GM19468 (cell line): Measurements from ENCODE around the gene ADGRB2.

Source experiments
- ATAC-seq: cut with Tn5 transposase; IDR thresholded peaks from one replicate; pipeline ENCODE4 v1.9.1; 2021; ENCODE audit warnings: mild to moderate bottlenecking, moderate library complexity, moderate number of reproducible peaks; ENCODE audit not compliant: unreplicated experiment; ENCODE audit errors: extremely low read depth

The ADGRB2 gene

DNA sequence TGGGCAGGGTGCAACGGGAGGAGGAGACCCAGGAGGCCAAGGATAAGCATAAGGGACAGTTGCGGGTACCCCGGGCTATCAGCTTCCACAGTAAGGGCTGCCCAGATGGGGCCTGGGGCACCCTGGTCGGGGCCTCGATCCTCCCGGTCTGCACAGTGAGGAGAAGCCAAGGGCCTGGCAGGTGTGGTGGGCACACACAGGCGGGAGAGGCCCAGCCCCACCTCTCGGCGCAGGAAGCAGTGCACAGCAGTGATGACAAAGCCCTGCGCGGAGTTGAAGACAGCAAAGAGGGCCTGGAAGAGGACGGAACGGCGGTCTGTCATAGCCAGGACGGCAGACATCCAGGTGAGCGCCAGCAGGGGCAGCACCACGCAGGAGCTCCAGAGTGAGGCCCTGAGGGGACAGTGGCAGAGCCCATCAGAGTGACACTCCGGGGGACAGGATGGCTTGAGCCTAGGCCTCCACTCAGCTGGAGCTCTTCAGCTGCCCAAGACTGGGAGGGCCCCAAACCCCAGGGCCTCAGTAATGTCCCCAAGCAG lies 31.3 kb downstream of the ADGRB2 start:
- no peak for ATAC-seq

DNA sequence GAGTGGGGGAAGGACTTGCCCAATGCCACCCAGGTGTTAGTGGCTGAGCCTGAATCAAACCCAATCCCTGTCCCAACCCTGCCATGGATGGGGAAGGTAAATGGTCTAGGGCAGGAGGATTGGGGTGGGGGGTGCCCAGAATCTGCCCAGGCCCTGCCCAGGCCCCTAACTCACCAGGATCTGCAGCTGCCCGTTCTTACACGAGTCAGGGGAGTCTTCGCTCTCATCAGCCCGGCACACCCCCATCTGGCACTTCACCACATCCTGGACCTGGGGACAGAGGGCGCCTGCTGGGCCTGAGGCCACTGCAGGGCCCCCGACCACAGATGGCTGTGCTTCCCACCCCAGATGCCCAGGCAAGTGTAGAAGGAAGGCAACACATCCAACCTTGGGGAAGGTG lies 31.8 kb downstream of the ADGRB2 start:
- ATAC-seq = no peak

DNA sequence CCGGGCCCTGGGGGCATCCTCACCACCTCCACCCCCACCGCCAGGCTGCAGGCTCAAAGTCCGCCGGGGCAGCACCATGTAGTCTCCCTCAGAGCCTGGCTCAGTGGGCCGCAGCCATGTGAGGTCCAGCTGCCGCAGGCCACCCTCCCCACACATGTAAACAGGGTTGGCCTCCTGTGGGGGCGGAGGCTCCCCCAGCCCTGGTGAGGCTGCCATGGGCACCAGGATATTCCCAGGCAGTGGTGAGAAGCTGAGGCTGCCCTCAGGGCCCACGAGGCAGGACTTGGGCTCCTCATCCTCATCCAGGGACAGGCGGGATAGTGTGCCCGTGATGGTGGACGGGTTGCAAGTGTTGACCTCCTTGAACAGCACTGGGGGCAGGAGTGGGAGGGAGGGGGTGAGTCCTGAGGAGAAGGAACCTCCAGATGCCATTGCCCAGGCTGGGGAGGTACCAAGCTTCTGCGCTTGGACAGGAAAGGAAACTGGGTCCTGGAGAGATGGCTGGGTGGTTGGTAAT lies 33.0 kb downstream of the ADGRB2 start:
- no peak for ATAC-seq

DNA sequence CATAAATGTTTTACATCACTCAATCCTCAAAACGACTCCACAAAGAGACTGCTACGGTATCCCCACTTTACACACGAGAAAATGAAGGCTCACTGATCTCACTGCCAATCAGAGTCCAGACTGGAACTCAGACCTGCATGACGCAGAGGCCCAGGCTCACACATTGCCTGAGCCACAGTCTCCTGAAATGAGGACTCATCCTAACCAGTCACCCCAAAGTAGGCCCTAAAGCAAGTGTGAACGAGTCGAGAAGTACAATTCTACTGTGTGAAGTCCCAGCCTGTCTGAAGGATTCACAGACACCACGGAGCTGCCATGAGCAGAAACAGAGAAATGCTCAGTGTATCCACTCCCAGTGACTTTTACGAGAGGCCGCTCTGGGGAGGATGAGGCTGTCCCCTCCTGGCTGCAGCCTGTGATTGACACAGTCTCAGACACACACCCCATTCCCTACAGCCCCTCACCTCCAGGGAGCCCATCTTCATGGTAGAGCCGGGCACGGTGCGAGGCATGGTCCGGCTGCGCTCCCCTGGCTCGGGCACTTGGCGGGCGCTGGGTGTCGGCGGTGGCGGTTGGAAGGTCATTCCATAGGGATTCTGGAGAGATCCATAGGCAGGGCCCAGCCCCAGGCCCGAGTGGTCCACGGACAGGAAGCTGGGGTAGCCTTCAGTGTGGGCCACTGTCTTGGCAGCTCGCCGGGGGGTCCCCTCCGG lies 33.6 kb downstream of the ADGRB2 start:
- no peak for ATAC-seq

DNA sequence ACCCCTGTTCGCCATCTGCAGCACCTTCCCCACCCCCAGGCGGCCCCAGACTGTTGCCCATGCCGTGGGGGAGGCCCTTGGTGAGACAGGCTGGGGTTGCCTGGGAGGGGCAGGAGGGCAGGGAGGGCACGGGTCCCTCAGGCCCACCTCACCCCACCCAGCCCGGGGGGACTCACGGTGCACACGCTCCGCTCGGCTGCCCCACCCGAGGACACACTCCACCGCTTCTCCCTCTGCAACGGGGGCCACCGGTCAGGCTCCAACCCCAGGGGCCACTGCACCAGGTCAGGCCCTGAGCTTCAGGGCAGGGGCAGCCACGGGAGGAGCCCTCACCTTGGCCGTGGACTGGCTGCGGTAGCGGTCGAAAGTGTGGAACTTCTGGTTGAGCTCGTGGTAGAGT lies 36.3 kb downstream of the ADGRB2 start:
- ATAC-seq = no peak

GRCh38 chr1:31727195-31727594 lies 36.9 kb downstream of the ADGRB2 start:
- ATAC-seq = no peak

DNA sequence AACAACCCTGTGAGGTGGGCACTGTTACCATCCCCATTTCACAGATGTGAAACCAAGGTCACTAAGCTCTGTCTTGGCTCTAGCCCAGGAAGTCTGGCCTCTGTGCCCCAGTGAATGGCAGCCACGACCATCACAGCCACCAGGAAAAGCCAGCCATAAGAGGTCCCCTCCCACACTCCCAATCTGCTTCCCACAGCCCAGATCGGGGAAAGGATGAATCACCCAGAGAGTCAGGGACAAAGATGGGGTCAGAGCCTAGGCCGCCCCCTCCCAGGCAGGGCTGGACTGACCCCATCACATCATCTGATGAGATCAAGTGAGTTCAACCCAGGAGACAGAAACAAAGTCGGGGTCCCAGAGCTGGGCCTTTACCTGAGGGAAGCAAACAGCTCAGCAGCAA lies 37.4 kb downstream of the ADGRB2 start:
- ATAC-seq = no peak

DNA sequence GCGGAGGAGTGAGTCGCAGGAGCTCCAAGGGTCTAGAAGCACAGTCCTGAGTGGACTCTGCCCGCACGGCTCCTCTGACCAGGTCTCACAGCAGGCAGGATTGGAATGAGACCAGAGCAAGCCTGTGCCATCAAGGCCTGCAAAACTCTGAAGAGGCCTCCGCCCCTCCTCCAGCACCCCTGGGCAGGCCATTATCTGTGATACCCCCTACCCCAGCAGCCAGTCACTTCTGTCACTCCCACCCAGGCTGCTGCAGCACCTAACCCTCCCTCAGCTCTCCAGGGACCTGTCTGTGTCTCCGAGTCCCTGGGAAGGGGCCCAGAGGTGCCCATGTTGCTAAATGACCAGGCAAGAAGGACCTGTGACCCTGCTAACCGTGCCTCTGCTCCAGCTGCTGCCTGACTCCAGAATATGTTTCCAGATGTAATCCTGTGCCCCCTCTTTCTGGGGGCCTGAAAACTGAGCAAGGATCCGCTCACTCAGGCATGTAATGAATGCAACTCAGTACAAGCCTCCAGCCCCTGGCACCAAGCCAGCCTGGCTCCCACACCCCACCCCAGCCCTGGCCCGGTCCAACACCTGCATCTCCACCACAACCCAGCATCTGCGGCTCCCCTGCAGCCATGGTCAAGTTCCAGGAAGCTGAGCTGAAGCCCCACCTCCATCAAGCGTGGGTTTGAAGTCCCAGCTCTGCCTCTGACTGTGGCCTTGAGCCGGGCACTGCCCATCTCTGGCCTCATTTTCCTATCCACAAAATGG lies 38.2 kb downstream of the ADGRB2 start:
- ATAC-seq = no peak

DNA sequence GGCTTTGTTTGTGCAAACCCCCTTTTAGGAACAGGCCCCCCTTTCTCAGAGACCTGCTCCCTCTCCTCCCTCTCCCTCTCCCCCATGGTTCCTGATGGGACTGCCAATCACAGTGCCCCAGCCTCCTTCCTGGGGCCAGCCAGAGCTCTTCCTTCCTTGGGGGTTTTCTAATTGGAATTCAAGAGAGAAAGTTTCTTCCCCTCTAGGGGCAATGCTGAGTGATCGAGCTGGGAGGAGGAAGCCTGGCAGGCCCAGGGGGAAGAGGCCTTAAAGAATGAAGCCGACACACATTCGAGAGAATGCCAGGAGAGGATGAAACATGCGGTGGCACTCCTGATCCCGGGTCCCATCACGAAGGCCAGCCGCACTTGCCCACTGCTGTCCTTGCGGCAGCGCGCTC lies 39.0 kb downstream of the ADGRB2 start:
- no peak for ATAC-seq

DNA sequence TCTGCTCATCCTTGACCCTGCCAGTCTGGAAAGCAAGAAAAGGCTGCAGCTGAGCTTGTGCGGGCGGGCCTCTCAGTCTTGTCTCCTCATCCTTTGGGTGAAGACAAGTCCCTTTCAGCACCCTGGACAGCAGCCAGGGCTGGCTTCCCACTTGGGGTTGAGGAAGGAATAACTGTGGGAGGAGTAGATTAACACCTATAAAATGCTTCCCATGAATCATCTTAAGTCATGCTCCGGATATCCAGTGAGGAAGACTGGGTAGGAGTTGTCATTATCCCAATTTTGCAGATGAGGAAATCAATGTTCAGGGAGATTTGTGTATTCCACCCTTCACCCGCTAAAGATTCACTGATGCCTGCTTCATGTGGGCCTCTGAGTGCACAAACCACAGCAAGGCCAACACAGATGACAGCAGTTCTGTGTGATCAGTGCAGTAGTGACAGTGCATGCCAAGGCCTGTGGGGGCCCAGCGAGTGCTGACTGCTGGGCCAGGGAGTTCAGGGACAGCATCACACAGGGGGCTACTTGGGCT lies 40.2 kb downstream of the ADGRB2 start:
- ATAC-seq = no peak

GRCh38 chr1:31718327-31718897 lies 45.7 kb downstream of the ADGRB2 start:
- no peak for ATAC-seq

- no peak for ATAC-seq
These were observed 46.8 kb downstream of the ADGRB2 start for GRCh38 chr1:31717341-31717740.

DNA sequence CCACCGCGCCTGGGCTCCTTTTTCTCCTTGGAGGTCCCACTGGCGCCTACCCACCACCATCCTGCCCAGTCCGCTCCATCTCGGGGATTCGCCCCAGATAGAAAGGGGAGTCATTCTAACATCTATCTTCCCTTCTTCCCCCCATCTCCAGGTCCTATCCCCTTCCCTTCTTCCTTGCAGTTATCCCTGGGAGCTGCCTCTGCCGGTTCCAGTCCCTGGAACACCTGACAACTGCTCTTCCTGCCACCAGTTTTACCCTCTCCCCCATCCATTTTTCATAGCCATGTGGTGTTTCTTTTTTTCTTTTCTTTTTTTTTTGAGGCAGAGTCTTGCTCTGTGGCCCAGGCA lies 48.3 kb downstream of the ADGRB2 start:
- no peak for ATAC-seq

GRCh38 chr1:31715087-31715872 lies 48.9 kb downstream of the ADGRB2 start:
- ATAC-seq = no peak

DNA sequence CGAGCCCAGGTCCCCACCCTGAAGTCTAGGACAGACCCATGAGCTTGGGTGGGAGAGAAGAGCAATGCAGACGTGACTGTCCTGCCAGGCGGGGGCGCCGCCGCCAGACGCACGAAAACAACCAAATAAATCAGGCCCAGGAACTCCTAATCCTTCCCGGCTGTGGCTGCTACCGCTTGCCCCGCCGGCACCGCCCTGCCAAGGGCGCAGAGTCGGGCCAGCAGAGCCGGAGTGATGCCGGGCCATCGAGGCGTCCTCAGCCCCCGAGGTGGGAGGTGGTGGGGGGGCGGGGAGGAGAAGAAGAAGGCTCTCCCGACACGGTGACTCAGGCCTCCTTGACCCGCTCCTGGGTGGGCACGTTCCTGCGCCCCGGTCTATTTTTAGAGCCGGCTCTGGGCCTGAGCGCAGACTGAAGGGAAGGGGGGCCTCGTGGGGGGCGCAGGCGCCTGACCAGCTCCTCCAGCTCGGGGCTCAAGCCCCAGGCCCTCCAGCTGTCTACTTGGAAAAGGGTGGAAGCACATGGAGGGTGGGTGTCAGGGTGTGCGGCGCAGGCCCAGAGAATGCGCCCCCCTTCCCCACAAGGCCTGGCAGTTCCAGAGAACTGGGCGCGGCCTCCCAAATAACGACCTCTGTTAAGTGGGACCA lies 49.6 kb downstream of the ADGRB2 start:
- ATAC-seq = no peak

DNA sequence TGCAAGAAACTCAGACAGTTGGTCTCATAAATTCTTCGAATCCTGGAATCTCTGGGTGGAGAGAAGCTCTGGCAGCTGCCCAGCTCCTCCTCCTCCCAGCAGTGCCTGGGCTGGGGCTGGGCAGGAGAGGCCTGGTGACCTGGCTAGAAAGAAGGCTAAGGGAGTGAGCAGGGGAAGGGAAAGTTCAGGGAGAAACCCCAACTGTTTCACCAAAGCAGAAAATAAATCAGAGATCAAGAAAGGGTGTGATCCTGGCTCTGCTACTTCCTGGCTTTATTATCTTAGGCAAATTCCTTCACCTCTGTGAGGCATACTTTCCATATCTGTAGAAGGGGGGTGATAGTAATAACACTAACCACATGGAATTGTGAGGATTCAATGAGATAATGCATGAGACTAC lies 51.5 kb downstream of the ADGRB2 start:
- ATAC-seq = no peak

DNA sequence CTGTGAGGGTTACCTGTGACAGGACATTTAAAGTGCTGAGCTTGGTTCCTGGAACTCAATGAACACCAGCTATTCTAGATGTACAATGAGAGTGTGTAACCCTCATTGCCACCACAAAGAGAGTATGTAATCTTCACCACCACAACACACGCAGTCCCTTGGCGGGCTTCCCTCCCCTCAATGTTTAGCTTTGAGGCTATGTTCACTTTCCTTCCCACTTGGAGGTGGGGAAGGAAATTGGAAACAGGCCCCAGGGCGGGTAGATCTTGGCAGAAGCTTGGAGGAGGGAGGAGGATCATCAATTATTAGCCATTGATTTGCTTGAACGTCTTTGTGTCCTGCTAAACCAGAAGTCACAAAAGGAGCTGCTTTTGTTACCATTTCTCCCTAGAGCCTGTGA lies 52.1 kb downstream of the ADGRB2 start:
- ATAC-seq = no peak

- ATAC-seq = no peak
These were observed 55.8 kb downstream of the ADGRB2 start for GRCh38 chr1:31708324-31708723.

GRCh38 chr1:31707711-31708110 lies 56.4 kb downstream of the ADGRB2 start:
- no peak for ATAC-seq
